GM12874 (cell line): ENCODE data around the gene MOK.

Source experiments
- CTCF ChIP-seq: IDR thresholded peaks from 2 replicates; pipeline ENCODE4 v1.5.1; 2011; ENCODE audit warnings: low read depth, mild to moderate bottlenecking, control low read depth, low read length, moderate library complexity; ENCODE audit not compliant: insufficient read depth

MOK gene

GRCh38 chr14:102202944-102203343 is 102.0 kb downstream of the MOK start:
- no peak for TF ChIP-seq CTCF

GRCh38 chr14:102201776-102202175 is 103.2 kb downstream of the MOK start:
- no peak for TF ChIP-seq CTCF

GRCh38 chr14:102201353-102201738 is 103.6 kb downstream of the MOK start:
- TF ChIP-seq CTCF: no peak

- no peak for TF ChIP-seq CTCF
Measured at GRCh38 chr14:102200690-102201352, 104.1 kb downstream of the MOK start.

- no peak for TF ChIP-seq CTCF
Measured at GRCh38 chr14:102197317-102197853, 107.6 kb downstream of the MOK start.

GRCh38 chr14:102196902-102197230 is 108.1 kb downstream of the MOK start:
- TF ChIP-seq CTCF: no peak

- TF ChIP-seq CTCF: no peak
Measured at GRCh38 chr14:102196039-102196901, 108.7 kb downstream of the MOK start.
